ENCODE data around the gene KIAA1755. TPM values are rescaled to one million over a fixed set of nuclear protein-coding genes. Genes with fewer than 3 reads are reported as not detected.

KIAA1755 gene
- total RNA-seq, 4 donors from 2014 or later, result 12.0 to 36.3 (median 23.1) TPM

GRCh38 chr20:38245753-38246152, 14.8 kb downstream of the KIAA1755 start:
- Histone ChIP-seq H3K9me3 (peaks cover 0 to 24% (median 2%) of the 10 kb centered on the region in 4 donors), H3K4me1 (peaks cover 0 to 50% (median 2%) of the 10 kb centered on the region in 4 donors), H3K36me3 (peaks cover 0 to 54% (median 0%) of the 10 kb centered on the region in 3 donors), H3K27me3 (no peaks in the 10 kb centered on the region), H3K4me3 (no peak overlapping the region), H3K27ac (peak overlapping the region; percentile 46 to 81 (median 66))
- DNase-seq (ENCODE audit: low spot score in 2 of 2), result peak in 1 of 2 donors; percentile 51
- WGBS, 2 donors, result 83 to 85% methylated on average over 9 of the region's 9 CpGs
- no peak for TF ChIP-seq POLR2A (IDR thresholded peaks at IDR 0.05)
- no peak for TF ChIP-seq CTCF (IDR thresholded peaks at IDR 0.05)
- peak in 1 of 2 donors; percentile 73 for TF ChIP-seq EP300 (IDR thresholded peaks at IDR 0.05)

- WGBS, 2 donors, result 75 to 87% methylated on average over 2 of the region's 2 CpGs
- TF ChIP-seq POLR2A (IDR thresholded peaks at IDR 0.05), result no peak
- no peak for TF ChIP-seq EP300 (IDR thresholded peaks at IDR 0.05)
- TF ChIP-seq CTCF (IDR thresholded peaks at IDR 0.05), result no peak
- Histone ChIP-seq H3K4me1 (peaks cover 0 to 41% (median 2%) of the 10 kb centered on the region in 4 donors), H3K27me3 (no peaks in the 10 kb centered on the region), H3K9me3 (peaks cover 0 to 24% (median 2%) of the 10 kb centered on the region in 4 donors), H3K36me3 (peaks cover 0 to 75% (median 0%) of the 10 kb centered on the region in 3 donors), H3K27ac (no peak overlapping the region), H3K4me3 (no peak overlapping the region)
- DNase-seq (ENCODE audit: low spot score in 2 of 2), result no peak
These were observed 16.9 kb downstream of the KIAA1755 start for GRCh38 chr20:38243709-38244020.

GRCh38 chr20:38242848-38243708, 17.5 kb downstream of the KIAA1755 start:
- TF ChIP-seq EP300 (IDR thresholded peaks at IDR 0.05), result no peak
- no peak for TF ChIP-seq CTCF (IDR thresholded peaks at IDR 0.05)
- no peak for TF ChIP-seq POLR2A (IDR thresholded peaks at IDR 0.05)
- Histone ChIP-seq H3K27ac (no peak overlapping the region), H3K4me3 (no peak overlapping the region), H3K36me3 (peaks cover 0 to 81% (median 0%) of the 10 kb centered on the region in 3 donors), H3K4me1 (peaks cover 0 to 36% (median 2%) of the 10 kb centered on the region in 4 donors), H3K27me3 (no peaks in the 10 kb centered on the region), H3K9me3 (peaks cover 0 to 24% (median 2%) of the 10 kb centered on the region in 4 donors)
- no peak for DNase-seq (ENCODE audit: low spot score in 2 of 2)
- WGBS, 2 donors, result 61 to 65% methylated on average over 5 of the region's 5 CpGs

- H3K27ac ChIP-seq, result no peak overlapping the region
- H3K27me3 ChIP-seq, result no peaks in the 10 kb centered on the region
- no peak overlapping the region for H3K4me3 ChIP-seq
- H3K36me3 ChIP-seq, result peaks cover 0 to 99% (median 0%) of the 10 kb centered on the region in 3 donors
- no peak for DNase-seq (ENCODE audit: low spot score in 2 of 2)
- H3K4me1 ChIP-seq, result peaks cover 0 to 18% (median 0%) of the 10 kb centered on the region in 4 donors
- WGBS, 2 donors, result 86 to 93% methylated on average over 3 of the region's 3 CpGs
- peaks cover 0 to 24% (median 2%) of the 10 kb centered on the region in 4 donors for H3K9me3 ChIP-seq
- TF ChIP-seq POLR2A (IDR thresholded peaks at IDR 0.05) (no peak), CTCF (IDR thresholded peaks at IDR 0.05) (no peak), EP300 (IDR thresholded peaks at IDR 0.05) (no peak)
These were observed 19.3 kb downstream of the KIAA1755 start for GRCh38 chr20:38241201-38241600.

GRCh38 chr20:38239441-38239840, 21.1 kb downstream of the KIAA1755 start:
- no peak overlapping the region for H3K4me3 ChIP-seq

More at GRCh38 chr20:38239441-38239840, 21.1 kb downstream of the KIAA1755 start:
- no peak for DNase-seq (ENCODE audit: low spot score in 2 of 2)
- H3K27ac ChIP-seq, result no peak overlapping the region
- no peaks in the 10 kb centered on the region for H3K27me3 ChIP-seq
- peaks cover 0 to 96% (median 0%) of the 10 kb centered on the region in 3 donors for H3K36me3 ChIP-seq
- H3K9me3 ChIP-seq, result peaks cover 0 to 24% (median 2%) of the 10 kb centered on the region in 4 donors
- H3K4me1 ChIP-seq, result peaks cover 0 to 8% (median 0%) of the 10 kb centered on the region in 4 donors
- TF ChIP-seq POLR2A (IDR thresholded peaks at IDR 0.05) (no peak), CTCF (IDR thresholded peaks at IDR 0.05) (no peak), EP300 (IDR thresholded peaks at IDR 0.05) (no peak)
- 29 to 42% methylated on average over 3 of the region's 3 CpGs for WGBS, 2 donors

Data from tibial nerve (tissue), 4 donors.